A549 treated with CpdA at 1 μM for 4 hours (cell line): ENCODE measurements around the gene ABCA6. TPM values are rescaled to one million over a fixed set of nuclear protein-coding genes. Genes with fewer than 3 reads are reported as not detected.

ENCODE experiments used
- total RNA-seq: library from RNA; stranded (reverse); fragments of 200-300 nt; extraction: Qiagen RNA extraction; gene quantifications from 5 replicates; pipeline ENCODE4 v1.2.3, GENCODE V29; 2022; ENCODE audit warnings: low read depth

The ABCA6 gene, protein sequence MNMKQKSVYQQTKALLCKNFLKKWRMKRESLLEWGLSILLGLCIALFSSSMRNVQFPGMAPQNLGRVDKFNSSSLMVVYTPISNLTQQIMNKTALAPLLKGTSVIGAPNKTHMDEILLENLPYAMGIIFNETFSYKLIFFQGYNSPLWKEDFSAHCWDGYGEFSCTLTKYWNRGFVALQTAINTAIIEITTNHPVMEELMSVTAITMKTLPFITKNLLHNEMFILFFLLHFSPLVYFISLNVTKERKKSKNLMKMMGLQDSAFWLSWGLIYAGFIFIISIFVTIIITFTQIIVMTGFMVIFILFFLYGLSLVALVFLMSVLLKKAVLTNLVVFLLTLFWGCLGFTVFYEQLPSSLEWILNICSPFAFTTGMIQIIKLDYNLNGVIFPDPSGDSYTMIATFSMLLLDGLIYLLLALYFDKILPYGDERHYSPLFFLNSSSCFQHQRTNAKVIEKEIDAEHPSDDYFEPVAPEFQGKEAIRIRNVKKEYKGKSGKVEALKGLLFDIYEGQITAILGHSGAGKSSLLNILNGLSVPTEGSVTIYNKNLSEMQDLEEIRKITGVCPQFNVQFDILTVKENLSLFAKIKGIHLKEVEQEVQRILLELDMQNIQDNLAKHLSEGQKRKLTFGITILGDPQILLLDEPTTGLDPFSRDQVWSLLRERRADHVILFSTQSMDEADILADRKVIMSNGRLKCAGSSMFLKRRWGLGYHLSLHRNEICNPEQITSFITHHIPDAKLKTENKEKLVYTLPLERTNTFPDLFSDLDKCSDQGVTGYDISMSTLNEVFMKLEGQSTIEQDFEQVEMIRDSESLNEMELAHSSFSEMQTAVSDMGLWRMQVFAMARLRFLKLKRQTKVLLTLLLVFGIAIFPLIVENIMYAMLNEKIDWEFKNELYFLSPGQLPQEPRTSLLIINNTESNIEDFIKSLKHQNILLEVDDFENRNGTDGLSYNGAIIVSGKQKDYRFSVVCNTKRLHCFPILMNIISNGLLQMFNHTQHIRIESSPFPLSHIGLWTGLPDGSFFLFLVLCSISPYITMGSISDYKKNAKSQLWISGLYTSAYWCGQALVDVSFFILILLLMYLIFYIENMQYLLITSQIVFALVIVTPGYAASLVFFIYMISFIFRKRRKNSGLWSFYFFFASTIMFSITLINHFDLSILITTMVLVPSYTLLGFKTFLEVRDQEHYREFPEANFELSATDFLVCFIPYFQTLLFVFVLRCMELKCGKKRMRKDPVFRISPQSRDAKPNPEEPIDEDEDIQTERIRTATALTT (N-terminal part only)
- 0.02 TPM in 1 of 5 replicates, not detected in the others for total RNA-seq

DNA sequence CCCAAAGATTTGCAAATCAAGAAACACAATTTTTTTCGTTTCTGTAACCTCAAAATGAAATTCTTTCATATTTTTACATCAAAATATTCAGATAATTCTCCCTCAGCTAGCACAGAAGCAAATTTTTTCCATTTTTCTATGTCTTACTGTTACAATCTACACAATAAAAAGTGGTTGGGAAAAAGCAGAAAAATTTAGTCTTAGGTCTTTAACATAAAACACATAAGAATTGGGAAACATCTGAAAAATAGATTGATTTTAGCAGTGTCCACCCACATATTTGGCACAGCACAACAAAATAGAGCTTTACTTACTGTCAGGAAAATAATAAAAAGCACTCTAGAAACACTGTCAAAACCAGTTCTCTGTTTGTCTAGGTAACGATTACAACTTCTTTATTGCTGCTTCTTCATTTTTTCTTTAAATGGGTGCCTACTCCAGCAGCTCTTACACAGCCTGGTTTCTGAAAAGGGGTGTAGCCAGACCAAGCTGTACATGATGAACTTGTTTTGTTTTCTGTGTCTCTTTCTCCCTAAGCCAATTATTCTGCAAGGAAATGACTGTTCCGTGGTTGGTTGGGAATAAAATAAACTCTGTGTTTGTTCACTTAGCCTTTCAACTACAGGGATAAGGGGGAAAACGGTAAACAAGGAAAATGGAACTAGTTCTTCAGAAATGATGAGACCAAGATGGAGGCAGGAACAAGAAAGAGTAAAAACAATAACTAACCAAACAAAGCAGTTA, at the start of gene ABCA6:
Gene ABCA6 (minus strand): TSS at position 465 of the 744 bp plus-strand sequence. CDS start 1,192 bp downstream, outside the sequence.

DNA sequence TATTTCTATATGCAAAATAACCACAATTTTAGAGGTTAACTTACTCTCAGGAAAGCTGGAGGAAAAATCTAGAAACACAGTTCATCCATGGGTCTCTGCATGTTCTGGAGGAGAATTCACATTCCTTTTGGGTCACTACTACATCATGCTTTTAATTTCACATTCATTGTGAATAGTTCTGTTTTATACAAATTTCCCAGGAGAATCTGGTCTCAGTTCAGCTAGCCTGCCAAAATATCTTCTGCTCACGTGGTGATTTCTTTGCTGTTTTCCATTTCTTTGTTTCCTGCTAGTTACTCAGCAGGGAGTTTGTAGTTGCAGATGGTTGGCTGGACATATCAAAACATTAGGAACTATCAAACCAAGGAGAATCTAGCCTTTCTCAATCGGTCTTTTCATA, 80.9 kb downstream of the ABCA6 start, which contains the start of gene ABCA9:
Gene ABCA9 (minus strand): TSS at position 106 of the 400 bp plus-strand sequence. CDS start 9,801 bp downstream, outside the sequence.

Other genes starting within 250 kb of the ABCA6 start
- 0.10 to 0.44 TPM (median 0.23 TPM) in 5 replicates for gene ABCA8, start 186.5 kb downstream of the ABCA6 start, total RNA-seq
- 0.02 TPM in 1 of 5 replicates, not detected in the others for gene ABCA9, start 81.0 kb downstream of the ABCA6 start, total RNA-seq
- gene ABCA10, start 86.9 kb upstream of the ABCA6 start, total RNA-seq: 0.08 to 0.31 TPM (median 0.24 TPM) in 5 replicates
- 2.1 to 3.5 TPM (median 2.6 TPM) in 5 replicates for gene ABCA5, start 185.2 kb upstream of the ABCA6 start, total RNA-seq